Rectal smooth muscle tissue (tissue), 1 donor: ENCODE measurements around the gene LAMA2.

Experiments
- H3K27ac ChIP-seq: one replicate; pipeline ENCODE4 v1.7.0; 2013; ENCODE audit warnings: low read depth, low read length, inconsistent platforms
- H3K27me3 ChIP-seq: one replicate; pipeline ENCODE4 v1.7.0; 2013; ENCODE audit warnings: low read length; ENCODE audit not compliant: control insufficient read depth, insufficient read depth
- H3K36me3 ChIP-seq: one replicate; pipeline ENCODE4 v1.7.0; 2013; ENCODE audit warnings: low read length; ENCODE audit not compliant: control insufficient read depth, insufficient read depth
- H3K4me1 ChIP-seq: one replicate; pipeline ENCODE4 v1.7.0; 2013; ENCODE audit warnings: low read length; ENCODE audit not compliant: control insufficient read depth, insufficient read depth
- H3K4me3 ChIP-seq: one replicate; pipeline ENCODE4 v1.7.0; 2013; ENCODE audit warnings: low read length
- H3K9ac ChIP-seq: one replicate; pipeline ENCODE4 v1.7.0; 2013; ENCODE audit warnings: low read length

The LAMA2 gene

GRCh38 chr6:129368076-129368475 lies 485.1 kb downstream of the LAMA2 start:
- Histone ChIP-seq H3K27me3 (no peaks in the 10 kb centered on the region), H3K36me3 (no peaks in the 10 kb centered on the region), H3K9ac (no peak overlapping the region), H3K27ac (no peak overlapping the region), H3K4me1 (no peaks in the 10 kb centered on the region), H3K4me3 (no peak overlapping the region)

GRCh38 chr6:129368970-129369369 lies 486.0 kb downstream of the LAMA2 start:
- Histone ChIP-seq H3K27ac (no peak overlapping the region), H3K9ac (no peak overlapping the region), H3K4me1 (no peaks in the 10 kb centered on the region), H3K4me3 (no peak overlapping the region), H3K27me3 (no peaks in the 10 kb centered on the region), H3K36me3 (no peaks in the 10 kb centered on the region)

- no peak overlapping the region for H3K27ac ChIP-seq
- no peak overlapping the region for H3K9ac ChIP-seq
- H3K4me3 ChIP-seq: no peak overlapping the region
- no peaks in the 10 kb centered on the region for H3K27me3 ChIP-seq
- H3K4me1 ChIP-seq: no peaks in the 10 kb centered on the region
- H3K36me3 ChIP-seq: no peaks in the 10 kb centered on the region
Observed at GRCh38 chr6:129369737-129370136, 486.8 kb downstream of the LAMA2 start.

- H3K4me3 ChIP-seq: no peak overlapping the region
- H3K4me1 ChIP-seq: no peaks in the 10 kb centered on the region
- no peaks in the 10 kb centered on the region for H3K27me3 ChIP-seq
- no peak overlapping the region for H3K27ac ChIP-seq
- no peaks in the 10 kb centered on the region for H3K36me3 ChIP-seq
- H3K9ac ChIP-seq: no peak overlapping the region
Observed at GRCh38 chr6:129370268-129370916, 487.5 kb downstream of the LAMA2 start.

- Histone ChIP-seq H3K36me3 (no peaks in the 10 kb centered on the region), H3K9ac (no peak overlapping the region)
Observed at GRCh38 chr6:129381885-129382284, 498.9 kb downstream of the LAMA2 start.

GRCh38 chr6:129382916-129383315 lies 500.0 kb downstream of the LAMA2 start:
- Histone ChIP-seq H3K9ac (no peak overlapping the region), H3K27me3 (no peaks in the 10 kb centered on the region), H3K4me3 (no peak overlapping the region), H3K27ac (no peak overlapping the region), H3K36me3 (no peaks in the 10 kb centered on the region), H3K4me1 (no peaks in the 10 kb centered on the region)

More at GRCh38 chr6:129381885-129382284, 498.9 kb downstream of the LAMA2 start:
- H3K27me3 ChIP-seq: no peaks in the 10 kb centered on the region
- no peaks in the 10 kb centered on the region for H3K4me1 ChIP-seq
- no peak overlapping the region for H3K27ac ChIP-seq
- H3K4me3 ChIP-seq: no peak overlapping the region

GRCh38 chr6:129385117-129385516 lies 502.2 kb downstream of the LAMA2 start:
- no peaks in the 10 kb centered on the region for H3K27me3 ChIP-seq
- H3K9ac ChIP-seq: no peak overlapping the region
- no peaks in the 10 kb centered on the region for H3K4me1 ChIP-seq
- H3K4me3 ChIP-seq: no peak overlapping the region
- no peak overlapping the region for H3K27ac ChIP-seq
- H3K36me3 ChIP-seq: no peaks in the 10 kb centered on the region

- no peaks in the 10 kb centered on the region for H3K4me1 ChIP-seq
- H3K9ac ChIP-seq: no peak overlapping the region
- no peaks in the 10 kb centered on the region for H3K27me3 ChIP-seq
- H3K4me3 ChIP-seq: no peak overlapping the region
- no peaks in the 10 kb centered on the region for H3K36me3 ChIP-seq
- H3K27ac ChIP-seq: no peak overlapping the region
Observed at GRCh38 chr6:129390900-129391299, 508.0 kb downstream of the LAMA2 start.

GRCh38 chr6:129393654-129394053 lies 510.7 kb downstream of the LAMA2 start:
- no peaks in the 10 kb centered on the region for H3K36me3 ChIP-seq
- no peaks in the 10 kb centered on the region for H3K4me1 ChIP-seq
- no peaks in the 10 kb centered on the region for H3K27me3 ChIP-seq
- H3K27ac ChIP-seq: no peak overlapping the region
- H3K4me3 ChIP-seq: no peak overlapping the region
- H3K9ac ChIP-seq: no peak overlapping the region

GRCh38 chr6:129398764-129399163 lies 515.8 kb downstream of the LAMA2 start:
- Histone ChIP-seq H3K27me3 (no peaks in the 10 kb centered on the region), H3K4me1 (no peaks in the 10 kb centered on the region), H3K4me3 (no peak overlapping the region), H3K9ac (no peak overlapping the region), H3K36me3 (no peaks in the 10 kb centered on the region), H3K27ac (no peak overlapping the region)

GRCh38 chr6:129402244-129402643 lies 519.3 kb downstream of the LAMA2 start:
- H3K9ac ChIP-seq: no peak overlapping the region
- H3K27ac ChIP-seq: no peak overlapping the region
- H3K4me1 ChIP-seq: no peaks in the 10 kb centered on the region
- no peak overlapping the region for H3K4me3 ChIP-seq
- H3K27me3 ChIP-seq: no peaks in the 10 kb centered on the region
- no peaks in the 10 kb centered on the region for H3K36me3 ChIP-seq

GRCh38 chr6:129411092-129411491 lies 528.2 kb downstream of the LAMA2 start:
- H3K27me3 ChIP-seq: no peaks in the 10 kb centered on the region
- H3K27ac ChIP-seq: no peak overlapping the region
- no peak overlapping the region for H3K4me3 ChIP-seq
- H3K9ac ChIP-seq: no peak overlapping the region
- H3K4me1 ChIP-seq: no peaks in the 10 kb centered on the region
- H3K36me3 ChIP-seq: no peaks in the 10 kb centered on the region

- H3K27me3 ChIP-seq: no peaks in the 10 kb centered on the region
- no peak overlapping the region for H3K27ac ChIP-seq
- no peak overlapping the region for H3K9ac ChIP-seq
- H3K4me3 ChIP-seq: no peak overlapping the region
- no peaks in the 10 kb centered on the region for H3K4me1 ChIP-seq
- H3K36me3 ChIP-seq: no peaks in the 10 kb centered on the region
Observed at GRCh38 chr6:129416337-129416990, 533.5 kb downstream of the LAMA2 start.
